ENCODE measurements around the gene STYXL2. TPM values are rescaled to one million over a fixed set of nuclear protein-coding genes. Genes with fewer than 3 reads are reported as not detected.

STYXL2 gene
- total and polyA plus RNA-seq, 2 donors (not counting 1 experiment from before 2014, with no cell fraction given), result not detected

- H3K27me3 Mint-ChIP-seq, result peaks cover 59% of the 10 kb centered on the region
- intact Hi-C loops (cut with micrococcal nuclease), result no loop called here
- ChIA-PET POLR2A (no interaction called here), CTCF (interaction anchor here (1.7 kb wide), 1 partner anchor 60 kb away, joined by 4 read pairs; no protein-coding TSS in a partner anchor)
- no peaks in the 10 kb centered on the region for H3K9me3 Mint-ChIP-seq (ENCODE audit: insufficient read depth)
- no peaks in the 10 kb centered on the region for H4K20me1 ChIP-seq (ENCODE audit: control insufficient read depth, insufficient read depth, low read length, poor library complexity, severe bottlenecking)
- no peak overlapping the region for H3K9ac ChIP-seq (ENCODE audit: low read length)
- no peak overlapping the region for H3K4me3 ChIP-seq (ENCODE audit: control extremely low read depth in 1 of 5, extremely low read depth in 1 of 5, insufficient read depth in 1 of 5, low read depth in 2 of 5, low read length in 4 of 5)
- no peaks in the 10 kb centered on the region for H3K4me1 Mint-ChIP-seq
- no peak overlapping the region for H3K4me2 ChIP-seq (replicated peaks; ENCODE audit: low read depth, low read length, poor library complexity, severe bottlenecking)
- no peak overlapping the region for H3K4me3 Mint-ChIP-seq
- H3K36me3 ChIP-seq (replicated peaks in 1 of 2; ENCODE audit: control extremely low read depth in 1 of 2, control insufficient read depth in 1 of 2, extremely low read depth in 1 of 2, insufficient read depth in 2 of 2, low read length in 1 of 2), result no peaks in the 10 kb centered on the region
- H3K27me3 ChIP-seq (replicated peaks in 1 of 4; ENCODE audit: control extremely low read depth in 1 of 4, control insufficient read depth in 3 of 4, insufficient read depth in 4 of 4, low read length in 3 of 4), result peaks cover 0 to 13% (median 3%) of the 10 kb centered on the region in 4 experiments
- H3K9me3 ChIP-seq (ENCODE audit: control extremely low read depth in 1 of 3, control insufficient read depth in 2 of 3, insufficient read depth in 1 of 3, low read length in 2 of 3), result no peaks in the 10 kb centered on the region
- no peak overlapping the region for H3K27ac ChIP-seq (ENCODE audit: low read length in 2 of 2)
- ATAC-seq (ENCODE audit: low read depth), result no peak
- no peak overlapping the region for H3K27ac Mint-ChIP-seq
- WGBS (ENCODE audit: insufficient coverage), result 94% methylated on average over 16 of the region's 17 CpGs
- no peak for DNase-seq
- no peak overlapping the region for H2AFZ ChIP-seq (ENCODE audit: insufficient read depth, low read depth, low read length, poor library complexity, severe bottlenecking)
- no peak for TF ChIP-seq CTCF (IDR thresholded peaks at IDR 0.05)
- no peak for TF ChIP-seq EZH2 (IDR thresholded peaks at IDR 0.05; ENCODE audit: borderline replicate concordance, insufficient read depth, low read depth, low read length, poor library complexity, severe bottlenecking)
- H3K4me1 ChIP-seq (ENCODE audit: control insufficient read depth in 2 of 2, insufficient read depth in 2 of 2, low read length in 2 of 2), result no peaks in the 10 kb centered on the region
- no peaks in the 10 kb centered on the region for H3K79me2 ChIP-seq (ENCODE audit: control insufficient read depth, insufficient read depth, low read length)
Measured at GRCh38 chr1:167126811-167127210, 32.9 kb downstream of the STYXL2 start.

- WGBS (ENCODE audit: insufficient coverage), result 90% methylated on average over 5 of the region's 5 CpGs
- Histone ChIP-seq H4K20me1 (ENCODE audit: control insufficient read depth, insufficient read depth, low read length, poor library complexity, severe bottlenecking) (no peaks in the 10 kb centered on the region), H2AFZ (ENCODE audit: insufficient read depth, low read depth, low read length, poor library complexity, severe bottlenecking) (no peak overlapping the region), H3K27me3 (replicated peaks in 1 of 4; ENCODE audit: control extremely low read depth in 1 of 4, control insufficient read depth in 3 of 4, insufficient read depth in 4 of 4, low read length in 3 of 4) (peaks cover 0 to 10% (median 3%) of the 10 kb centered on the region in 4 experiments), H3K4me1 (ENCODE audit: control insufficient read depth in 2 of 2, insufficient read depth in 2 of 2, low read length in 2 of 2) (no peaks in the 10 kb centered on the region), H3K27ac (ENCODE audit: low read length in 2 of 2) (no peak overlapping the region), H3K36me3 (replicated peaks in 1 of 2; ENCODE audit: control extremely low read depth in 1 of 2, control insufficient read depth in 1 of 2, extremely low read depth in 1 of 2, insufficient read depth in 2 of 2, low read length in 1 of 2) (no peaks in the 10 kb centered on the region), H3K4me3 (ENCODE audit: control extremely low read depth in 1 of 5, extremely low read depth in 1 of 5, insufficient read depth in 1 of 5, low read depth in 2 of 5, low read length in 4 of 5) (no peak overlapping the region), H3K79me2 (ENCODE audit: control insufficient read depth, insufficient read depth, low read length) (no peaks in the 10 kb centered on the region), H3K9ac (ENCODE audit: low read length) (no peak overlapping the region), H3K4me2 (replicated peaks; ENCODE audit: low read depth, low read length, poor library complexity, severe bottlenecking) (no peak overlapping the region), H3K9me3 (ENCODE audit: control extremely low read depth in 1 of 3, control insufficient read depth in 2 of 3, insufficient read depth in 1 of 3, low read length in 2 of 3) (no peaks in the 10 kb centered on the region)
- H3K27ac Mint-ChIP-seq, result no peak overlapping the region
- H3K4me3 Mint-ChIP-seq, result no peak overlapping the region
- POLR2A ChIA-PET, result no interaction called here
- CTCF ChIA-PET, result interaction anchor here (1.7 kb wide), 1 partner anchor 60 kb away, joined by 4 read pairs; no protein-coding TSS in a partner anchor
- H3K9me3 Mint-ChIP-seq (ENCODE audit: insufficient read depth), result no peaks in the 10 kb centered on the region
- no peaks in the 10 kb centered on the region for H3K4me1 Mint-ChIP-seq
- DNase-seq (no peak), ATAC-seq (ENCODE audit: low read depth) (no peak)
- intact Hi-C loops (cut with micrococcal nuclease), result no loop called here
- TF ChIP-seq CTCF (IDR thresholded peaks at IDR 0.05) (no peak), EZH2 (IDR thresholded peaks at IDR 0.05; ENCODE audit: borderline replicate concordance, insufficient read depth, low read depth, low read length, poor library complexity, severe bottlenecking) (no peak)
- peaks cover 58% of the 10 kb centered on the region for H3K27me3 Mint-ChIP-seq
Measured at GRCh38 chr1:167127236-167127635, 33.4 kb downstream of the STYXL2 start.

Data from B cell (primary cell).